GM19025 (cell line): ENCODE data around the gene OR4M1.
"Not testable (repeated sequence)": the region's sequence is repeated elsewhere in the genome, so short reads cannot be mapped to it uniquely, and the experiment has no call there.

Source experiments
- ATAC-seq: cut with Tn5 transposase; IDR thresholded peaks from one replicate; pipeline ENCODE4 v1.9.1; 2021; ENCODE audit warnings: mild to moderate bottlenecking, low read depth, moderate library complexity; ENCODE audit not compliant: unreplicated experiment

OR4M1 gene, protein sequence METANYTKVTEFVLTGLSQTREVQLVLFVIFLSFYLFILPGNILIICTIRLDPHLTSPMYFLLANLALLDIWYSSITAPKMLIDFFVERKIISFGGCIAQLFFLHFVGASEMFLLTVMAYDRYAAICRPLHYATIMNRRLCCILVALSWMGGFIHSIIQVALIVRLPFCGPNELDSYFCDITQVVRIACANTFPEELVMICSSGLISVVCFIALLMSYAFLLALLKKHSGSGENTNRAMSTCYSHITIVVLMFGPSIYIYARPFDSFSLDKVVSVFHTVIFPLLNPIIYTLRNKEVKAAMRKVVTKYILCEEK

DNA sequence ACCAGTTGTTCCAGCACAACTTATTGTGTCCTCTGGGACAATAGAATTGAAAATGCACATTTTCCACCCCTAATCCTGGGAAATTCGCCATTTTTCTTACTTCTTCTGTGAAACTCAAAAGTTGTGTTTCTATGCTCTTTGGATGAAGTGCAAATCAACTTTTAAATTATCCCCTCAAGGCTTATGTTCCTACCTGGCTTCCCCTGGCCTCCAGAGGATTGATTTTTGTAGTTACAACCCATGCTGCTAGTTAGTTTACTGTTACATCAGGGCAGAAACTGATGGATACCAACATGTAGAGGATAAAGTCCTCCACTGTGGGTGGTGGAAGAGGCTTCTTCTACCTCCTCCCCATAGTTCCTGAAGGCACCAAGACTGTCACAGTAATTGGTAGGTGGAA is at the start of gene OR4M1:
OR4M1 (plus strand) TSS at position 301 of the 400 bp plus-strand sequence. CDS start 6,819 bp downstream, outside the sequence.
- not testable (repeated sequence) for ATAC-seq

DNA sequence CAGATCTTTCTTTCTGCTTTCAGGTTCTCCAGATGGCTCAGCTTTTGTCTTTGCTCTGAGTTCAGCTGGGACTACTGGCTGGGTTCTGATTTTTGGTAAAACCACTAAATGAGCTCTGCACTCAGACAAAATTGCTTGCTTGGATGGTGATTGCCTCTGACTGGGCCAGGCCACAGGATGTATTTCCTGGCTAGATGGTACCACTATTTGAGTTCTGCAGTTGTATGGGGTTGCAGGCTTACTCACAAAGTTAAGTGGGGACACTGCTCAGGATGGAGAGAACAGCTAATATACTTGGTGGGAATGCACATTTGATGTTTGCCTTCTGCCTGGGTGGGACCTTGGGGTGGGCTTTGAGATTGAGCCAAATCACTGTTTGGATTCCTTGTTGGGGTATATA is 43.9 kb upstream of the OR4M1 start:
- ATAC-seq, result no peak

DNA sequence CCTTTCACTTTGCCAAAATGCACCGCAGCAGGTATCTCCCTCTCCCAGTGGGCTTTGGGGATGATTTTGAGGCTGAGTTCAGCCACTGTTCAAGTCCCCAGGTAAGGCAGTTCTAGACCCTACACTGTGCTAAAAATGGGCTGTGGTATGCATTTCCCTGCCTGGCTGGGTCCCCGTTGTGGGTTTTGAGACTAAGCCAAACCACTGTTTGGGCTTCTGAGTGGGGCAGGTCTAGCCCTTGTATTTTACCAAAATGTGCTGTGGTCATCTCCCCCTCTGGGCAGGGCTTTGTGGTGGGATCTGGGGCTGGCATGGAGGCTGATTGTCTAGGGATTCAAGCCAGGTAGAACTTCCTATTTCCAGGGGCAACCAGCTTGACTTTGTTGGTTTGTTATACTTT is 43.5 kb upstream of the OR4M1 start:
- ATAC-seq, result no peak

DNA sequence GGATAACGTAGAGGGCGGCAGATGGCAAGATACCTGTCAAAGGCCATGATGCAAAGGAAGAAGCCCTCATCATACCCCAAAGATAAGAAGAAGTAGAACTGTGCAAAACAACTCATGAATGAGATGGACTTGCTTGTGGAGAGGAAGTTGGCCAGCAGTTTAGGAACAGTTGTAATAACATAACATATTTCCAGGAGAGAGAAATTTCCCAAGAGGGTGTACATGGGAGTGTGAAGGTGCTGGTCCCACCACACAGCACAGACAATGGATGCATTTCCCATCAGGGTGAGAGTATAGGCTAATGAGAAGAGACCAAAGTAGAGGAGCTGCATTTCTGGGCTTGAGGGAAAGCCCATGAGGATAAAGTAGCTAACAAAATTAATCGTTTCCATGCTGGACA is 39.4 kb upstream of the OR4M1 start:
- ATAC-seq, result not testable (repeated sequence)

DNA sequence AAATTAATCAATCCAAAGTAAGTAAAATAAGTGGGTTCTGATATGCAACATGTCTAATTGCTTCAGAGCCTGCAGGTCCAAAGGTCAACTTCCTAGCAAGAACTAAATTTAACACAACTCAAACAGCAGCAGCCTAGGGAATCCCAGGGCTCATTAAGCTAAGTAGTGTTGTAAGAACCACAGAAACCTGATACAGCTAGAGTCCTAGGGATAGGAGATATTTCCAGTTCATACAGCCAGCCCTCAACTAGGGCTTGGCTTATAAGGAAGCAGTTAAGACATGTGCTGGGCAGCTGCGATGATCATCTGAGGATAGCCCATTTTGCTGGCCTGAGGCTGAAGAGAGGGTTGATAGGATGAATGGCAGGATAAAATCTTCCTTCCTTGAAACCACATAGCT is 30.0 kb upstream of the OR4M1 start, which contains the start of gene OR4Q3:
OR4Q3 (plus strand) TSS at position 316 of the 400 bp plus-strand sequence.
- ATAC-seq, result no peak

DNA sequence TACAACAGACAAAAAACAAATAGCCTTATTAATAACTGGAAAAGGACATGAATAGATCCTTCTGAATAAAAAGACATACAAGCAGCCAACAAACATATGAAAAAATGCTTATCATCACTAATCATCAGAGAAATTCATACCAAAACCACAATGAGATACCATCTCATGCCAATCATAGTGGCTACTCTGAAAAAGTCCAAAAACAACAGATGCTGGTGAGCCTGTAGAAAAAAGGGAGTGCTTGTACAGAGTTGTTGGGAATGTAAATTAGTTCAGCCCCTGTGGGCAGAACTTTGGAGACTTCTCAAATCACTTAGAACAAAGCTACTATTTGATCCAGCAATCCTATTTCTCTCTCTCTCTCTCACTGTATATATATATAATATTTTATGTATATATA is 21.0 kb upstream of the OR4M1 start:
- ATAC-seq, result not testable (repeated sequence)

DNA sequence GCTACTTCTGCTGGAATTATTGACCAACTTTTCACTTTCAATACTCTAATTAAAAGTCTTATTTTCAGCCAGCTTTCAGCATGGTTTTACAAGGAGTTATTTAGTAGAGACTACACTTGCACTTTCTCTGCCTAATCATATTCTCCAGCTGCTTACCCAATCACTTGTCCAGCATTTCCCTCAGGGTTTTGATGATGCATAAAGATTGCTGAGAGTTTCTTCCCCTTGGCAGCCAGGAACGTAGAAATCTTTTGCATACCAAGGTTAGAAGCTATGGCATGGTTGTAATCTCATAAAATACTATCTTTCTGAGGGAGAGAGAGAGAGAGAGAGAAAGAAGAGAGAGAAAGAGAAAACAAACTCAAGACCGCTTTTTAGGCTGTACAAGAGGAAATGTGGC is 19.1 kb upstream of the OR4M1 start:
- no peak for ATAC-seq

DNA sequence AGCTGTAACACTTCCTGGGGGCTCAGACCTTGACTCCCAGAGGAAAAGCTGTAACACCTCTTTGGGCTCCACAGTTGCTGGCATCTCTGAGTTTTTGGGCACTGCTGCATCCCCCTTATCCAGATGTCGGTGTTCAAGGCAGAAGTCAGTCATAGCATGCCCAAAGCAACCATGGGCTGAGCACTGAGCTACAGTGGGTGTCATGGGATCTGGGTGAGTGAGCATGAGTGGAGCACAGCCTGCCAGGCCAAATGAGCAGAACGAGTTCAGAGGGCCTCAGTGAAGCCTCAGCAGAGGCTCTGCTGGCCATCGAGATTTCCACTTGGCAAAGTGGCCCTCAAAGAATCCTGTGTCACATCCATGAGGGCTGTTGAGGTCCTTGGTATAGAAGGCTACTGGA is 1.8 kb upstream of the OR4M1 start:
- not testable (repeated sequence) for ATAC-seq

DNA sequence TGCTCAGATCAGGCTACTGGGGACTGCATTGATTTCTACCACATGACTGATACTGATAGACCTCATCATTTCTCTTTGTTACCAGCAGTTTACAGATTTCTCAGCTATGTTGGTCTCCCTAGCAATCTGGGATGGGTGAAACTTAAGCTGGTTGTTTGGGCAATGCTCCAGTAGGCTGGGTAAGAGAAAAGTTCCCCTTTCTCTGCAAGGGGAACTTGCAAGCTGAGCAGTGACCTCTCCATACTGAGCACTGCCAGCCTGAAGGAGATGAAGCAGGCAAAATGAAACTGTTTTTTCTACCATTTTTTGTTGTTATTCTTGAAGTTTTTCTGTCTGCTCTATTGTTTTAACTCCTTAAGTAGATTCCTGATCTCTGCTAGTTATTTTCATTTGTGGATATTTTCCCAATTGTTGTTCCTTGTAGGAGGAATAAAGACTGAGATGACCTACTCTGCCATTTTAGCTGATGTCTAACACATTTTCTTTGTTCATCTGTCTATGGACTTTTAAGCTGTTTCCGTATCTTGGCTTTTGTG is 1.3 kb upstream of the OR4M1 start:
- ATAC-seq, result no peak

DNA sequence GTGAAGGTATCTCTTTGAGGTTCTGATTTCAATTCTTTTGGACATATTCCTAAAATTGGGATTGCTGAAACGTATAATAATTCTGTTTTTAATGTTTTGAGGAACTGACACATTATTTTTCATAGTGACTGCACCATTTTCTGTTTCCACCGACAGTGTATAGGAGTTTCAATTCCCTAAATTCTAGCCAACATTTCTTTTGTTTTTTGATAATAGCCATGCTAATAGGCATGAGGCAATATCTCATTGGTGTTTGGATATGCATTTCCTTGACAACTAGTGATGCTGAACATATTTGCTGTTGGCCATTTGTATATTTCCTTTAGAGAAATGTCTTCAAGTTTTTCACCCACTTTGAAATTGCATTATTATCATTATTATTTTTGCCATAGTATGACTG is 850 bp upstream of the OR4M1 start:
- not testable (repeated sequence) for ATAC-seq

DNA sequence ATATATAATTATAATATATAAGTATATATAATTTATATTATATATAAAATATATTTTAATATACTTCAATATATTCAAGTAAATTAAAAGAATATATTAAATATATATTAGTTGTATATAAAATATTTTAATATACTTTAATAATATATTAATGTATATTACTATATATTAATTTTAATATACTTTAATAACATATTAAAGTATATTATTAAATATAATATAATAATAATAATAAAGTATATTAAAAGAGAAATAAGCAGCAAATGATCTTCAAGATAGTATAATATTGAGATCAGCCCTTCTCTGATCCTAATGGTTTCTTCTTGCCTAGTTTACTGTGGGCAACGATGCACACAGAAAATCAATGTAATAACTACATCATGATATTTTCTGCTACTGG is 2.3 kb downstream of the OR4M1 start:
- no peak for ATAC-seq

DNA sequence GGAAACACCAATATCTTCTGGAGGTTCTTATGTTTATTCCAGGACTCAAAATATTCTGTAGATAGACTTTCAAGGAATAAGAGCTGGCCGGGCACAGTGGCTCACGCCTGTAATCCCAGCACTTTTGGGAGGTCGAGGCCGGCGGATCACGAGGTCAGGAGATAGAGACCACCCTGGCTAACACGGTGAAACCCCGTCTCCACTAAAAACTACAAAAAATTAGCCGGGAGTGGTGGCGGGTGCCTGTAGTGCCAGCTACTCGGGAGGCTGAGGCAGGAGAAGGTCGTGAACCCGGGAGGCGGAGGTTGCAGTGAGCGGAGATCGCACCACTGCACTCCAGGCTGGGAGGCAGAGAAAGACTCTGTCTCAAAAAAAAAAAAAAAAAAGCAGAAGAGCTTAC is 12.5 kb downstream of the OR4M1 start:
- not testable (repeated sequence) for ATAC-seq

DNA sequence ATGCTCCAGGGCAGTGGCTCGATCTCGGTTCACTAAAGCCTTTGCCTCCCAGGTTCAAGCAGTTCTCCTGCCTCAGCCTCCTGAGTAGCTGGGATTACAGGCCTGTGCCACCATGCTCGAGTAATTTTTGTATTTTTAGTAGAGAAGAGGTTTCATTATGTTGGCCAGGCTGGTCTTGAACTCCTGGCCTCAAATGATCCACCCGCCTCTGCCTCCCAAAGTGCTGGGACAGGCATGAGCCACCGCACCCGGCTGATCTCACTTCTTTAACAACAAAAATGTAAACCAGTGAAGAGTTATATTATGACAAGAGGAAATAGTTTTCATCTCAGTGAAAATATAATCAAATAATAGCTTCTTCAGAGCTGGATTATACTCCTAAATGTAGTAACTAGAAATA is 14.0 kb downstream of the OR4M1 start:
- not testable (repeated sequence) for ATAC-seq

DNA sequence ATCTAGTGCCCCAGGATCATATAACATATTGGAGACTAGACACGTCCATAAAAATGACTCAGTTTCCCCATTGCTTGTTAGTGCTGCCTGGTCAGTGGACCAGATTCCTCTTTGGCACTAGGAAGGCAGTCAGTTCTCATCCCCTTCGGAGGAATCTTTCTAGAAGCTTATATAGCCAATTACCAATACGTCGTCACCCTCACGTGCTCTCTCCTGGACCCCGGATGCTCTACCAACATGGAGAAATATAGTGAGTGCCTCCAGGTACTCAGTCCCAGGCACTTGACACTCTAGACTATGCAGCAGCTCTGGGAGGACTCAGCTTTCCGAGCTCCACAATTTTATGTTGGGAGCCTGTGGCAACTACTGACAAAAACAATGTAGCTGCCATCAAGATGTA is 14.8 kb downstream of the OR4M1 start:
- ATAC-seq, result not testable (repeated sequence)

DNA sequence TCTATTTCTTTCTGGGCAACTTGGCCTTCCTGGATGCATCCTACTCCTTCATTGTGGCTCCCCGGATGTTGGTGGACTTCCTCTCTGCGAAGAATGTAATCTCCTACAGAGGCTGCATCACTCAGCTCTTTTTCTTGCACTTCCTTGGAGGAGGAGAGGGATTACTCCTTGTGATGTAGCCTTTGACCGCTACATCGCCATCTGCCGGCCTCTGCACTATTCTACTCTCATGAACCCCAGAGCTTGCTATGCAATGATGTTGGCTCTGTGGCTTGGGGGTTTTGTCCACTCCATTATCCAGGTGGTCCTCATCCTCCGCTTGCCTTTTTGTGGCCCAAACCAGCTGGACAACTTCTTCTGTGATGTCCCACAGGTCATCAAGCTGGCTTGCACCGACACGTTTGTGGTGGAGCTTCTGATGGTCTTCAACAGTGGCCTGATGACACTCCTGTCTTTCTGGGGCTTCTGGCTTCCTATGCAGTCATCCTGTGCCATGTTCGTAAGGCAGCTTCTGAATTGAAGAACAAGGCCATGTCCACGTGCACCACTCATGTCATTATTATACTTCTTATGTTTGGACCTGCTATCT is 23.3 kb downstream of the OR4M1 start:
- not testable (repeated sequence) for ATAC-seq

DNA sequence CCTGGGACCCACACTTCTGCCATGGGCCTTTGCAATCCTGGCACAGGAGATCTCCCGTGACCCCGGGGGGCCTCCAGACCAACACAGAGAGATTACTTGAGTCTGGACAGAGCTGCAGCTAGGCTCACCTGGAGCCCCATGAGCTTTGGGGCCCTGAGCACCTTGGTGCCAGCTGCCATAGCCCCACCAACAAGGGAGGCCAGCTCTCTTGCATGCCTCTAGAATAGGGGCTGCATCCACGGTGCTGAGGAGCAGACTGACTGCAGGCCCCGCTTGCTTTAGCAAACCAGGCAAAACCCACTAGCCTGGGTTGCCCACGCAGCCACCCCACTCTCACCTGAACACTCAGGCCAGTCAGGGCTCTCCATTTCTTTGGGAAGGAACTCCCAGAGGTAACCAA is 26.6 kb downstream of the OR4M1 start:
- ATAC-seq, result no peak

DNA sequence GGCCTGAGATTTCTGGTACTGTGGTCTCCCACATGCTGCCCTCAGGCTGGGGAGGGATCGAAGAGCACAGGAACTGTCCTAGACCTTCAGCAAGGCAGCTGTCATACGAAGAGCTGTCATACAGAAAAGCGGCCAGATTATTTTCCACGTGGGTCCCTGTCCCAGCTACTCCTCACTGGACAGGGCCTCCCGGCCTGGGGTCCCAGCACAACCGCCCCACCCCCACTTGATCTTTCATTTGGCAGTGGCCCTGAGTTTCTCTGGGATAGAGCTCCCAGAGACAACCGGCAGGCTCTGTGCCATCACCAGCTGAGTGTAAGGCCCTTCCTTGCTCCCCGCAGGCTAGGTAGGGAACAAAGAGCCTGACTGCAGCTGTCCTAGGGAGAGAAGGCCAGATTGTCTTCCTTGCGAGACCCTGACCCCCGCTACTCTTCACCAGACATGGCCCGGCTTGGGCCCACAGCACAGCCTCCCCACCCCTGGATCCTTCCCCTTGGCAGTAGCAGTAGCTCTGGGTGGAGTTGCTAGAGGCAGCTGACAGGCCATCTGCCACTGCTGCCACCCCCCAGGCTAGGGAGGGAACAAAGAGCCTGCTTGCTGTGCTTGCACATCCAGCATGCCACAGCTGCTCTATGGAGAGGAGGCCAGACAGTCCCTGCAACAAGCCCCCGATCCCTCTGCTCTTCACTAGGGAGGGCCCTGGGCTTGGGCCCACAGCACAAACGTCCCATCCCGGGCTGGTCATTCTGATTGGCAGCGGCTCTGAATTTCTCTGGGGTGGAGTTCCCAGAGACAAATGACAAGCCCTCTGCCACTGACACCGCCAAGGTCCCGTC is 27.2 kb downstream of the OR4M1 start:
- ATAC-seq, result no peak

DNA sequence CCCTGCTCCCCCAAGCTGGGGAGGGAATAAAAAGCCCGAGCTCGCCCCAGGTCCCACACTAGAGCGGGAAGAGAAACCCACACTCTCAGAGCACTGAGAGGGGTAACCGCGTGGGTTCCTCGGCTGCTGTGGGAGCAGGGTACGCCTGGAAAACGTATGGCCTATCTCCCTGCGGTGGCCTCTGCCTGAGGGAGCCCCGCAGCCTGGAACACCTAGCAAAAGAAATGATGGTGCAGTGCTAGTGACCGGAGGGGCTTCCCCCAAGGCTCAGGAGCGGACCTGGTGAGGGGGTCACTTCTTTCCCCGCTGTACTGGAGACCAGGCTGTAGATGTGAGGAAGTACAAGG is 27.8 kb downstream of the OR4M1 start:
- ATAC-seq, result no peak

DNA sequence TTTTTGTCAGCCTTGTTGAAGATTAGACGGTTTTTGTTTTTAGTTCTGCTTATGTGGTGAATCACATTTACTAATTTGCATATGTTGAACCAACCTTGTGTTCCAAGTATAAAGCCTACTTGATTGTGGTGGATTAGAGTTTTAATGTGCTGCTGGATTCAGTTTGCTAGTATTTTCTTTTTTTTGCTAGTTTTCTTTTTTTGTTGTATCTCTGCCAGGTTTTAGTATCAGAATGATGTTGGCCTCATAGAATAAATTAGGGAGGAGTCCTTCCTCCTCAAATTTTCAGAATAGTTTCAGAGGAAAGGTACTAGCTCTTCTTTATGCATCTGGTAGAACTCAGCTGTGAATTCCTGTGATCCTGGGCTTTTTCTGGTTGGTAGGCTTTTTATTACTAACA is 30.2 kb downstream of the OR4M1 start, which contains the start of gene OR4N2:
OR4N2 (plus strand) TSS at position 301 of the 400 bp plus-strand sequence. CDS start 23,679 bp downstream, outside the sequence.
- not testable (repeated sequence) for ATAC-seq

DNA sequence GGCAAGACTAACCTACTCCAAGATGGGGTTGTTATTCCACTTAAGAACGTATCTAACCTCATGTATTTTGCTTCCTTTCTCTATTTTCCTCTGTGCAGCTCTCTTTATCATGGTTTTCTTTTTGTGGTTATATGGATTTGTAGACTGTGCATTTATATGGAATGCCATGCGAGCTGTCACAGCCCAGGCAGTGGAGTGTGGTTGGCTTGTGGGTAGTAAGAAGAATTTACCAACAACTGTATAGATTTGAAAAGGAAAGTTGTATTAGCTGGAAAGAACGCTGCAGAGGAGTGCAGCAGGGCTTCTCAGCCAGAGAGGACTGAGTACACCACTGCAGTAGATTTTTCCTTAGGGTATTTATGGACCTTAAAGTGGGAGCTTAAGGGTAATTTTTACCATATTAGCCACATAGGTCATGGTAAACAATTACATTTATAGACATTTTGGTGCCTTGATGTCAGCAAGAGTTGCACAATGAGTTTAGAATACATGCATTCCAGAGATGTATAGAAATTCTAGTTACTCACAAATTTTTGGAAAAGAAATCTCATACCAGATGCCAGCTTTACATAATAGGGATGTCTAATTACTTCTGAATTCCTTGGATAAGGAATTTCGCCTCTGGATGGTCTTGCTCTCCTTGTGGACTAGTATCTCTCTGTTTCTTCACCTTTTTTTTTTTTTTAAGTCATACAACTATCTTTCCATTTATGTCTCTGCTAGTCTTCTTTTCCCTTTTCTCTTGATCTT is 40.0 kb downstream of the OR4M1 start:
- ATAC-seq, result not testable (repeated sequence)
